ENCODE measurements around the gene CMTR1.
A peak's percentile ranks its signal among the peaks of the same experiment; 100 is the strongest.
"Not testable (repeated sequence)": the region's sequence is repeated elsewhere in the genome, so short reads cannot be mapped to it uniquely, and the experiment has no call there.

Gene CMTR1, protein sequence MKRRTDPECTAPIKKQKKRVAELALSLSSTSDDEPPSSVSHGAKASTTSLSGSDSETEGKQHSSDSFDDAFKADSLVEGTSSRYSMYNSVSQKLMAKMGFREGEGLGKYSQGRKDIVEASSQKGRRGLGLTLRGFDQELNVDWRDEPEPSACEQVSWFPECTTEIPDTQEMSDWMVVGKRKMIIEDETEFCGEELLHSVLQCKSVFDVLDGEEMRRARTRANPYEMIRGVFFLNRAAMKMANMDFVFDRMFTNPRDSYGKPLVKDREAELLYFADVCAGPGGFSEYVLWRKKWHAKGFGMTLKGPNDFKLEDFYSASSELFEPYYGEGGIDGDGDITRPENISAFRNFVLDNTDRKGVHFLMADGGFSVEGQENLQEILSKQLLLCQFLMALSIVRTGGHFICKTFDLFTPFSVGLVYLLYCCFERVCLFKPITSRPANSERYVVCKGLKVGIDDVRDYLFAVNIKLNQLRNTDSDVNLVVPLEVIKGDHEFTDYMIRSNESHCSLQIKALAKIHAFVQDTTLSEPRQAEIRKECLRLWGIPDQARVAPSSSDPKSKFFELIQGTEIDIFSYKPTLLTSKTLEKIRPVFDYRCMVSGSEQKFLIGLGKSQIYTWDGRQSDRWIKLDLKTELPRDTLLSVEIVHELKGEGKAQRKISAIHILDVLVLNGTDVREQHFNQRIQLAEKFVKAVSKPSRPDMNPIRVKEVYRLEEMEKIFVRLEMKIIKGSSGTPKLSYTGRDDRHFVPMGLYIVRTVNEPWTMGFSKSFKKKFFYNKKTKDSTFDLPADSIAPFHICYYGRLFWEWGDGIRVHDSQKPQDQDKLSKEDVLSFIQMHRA

DNA sequence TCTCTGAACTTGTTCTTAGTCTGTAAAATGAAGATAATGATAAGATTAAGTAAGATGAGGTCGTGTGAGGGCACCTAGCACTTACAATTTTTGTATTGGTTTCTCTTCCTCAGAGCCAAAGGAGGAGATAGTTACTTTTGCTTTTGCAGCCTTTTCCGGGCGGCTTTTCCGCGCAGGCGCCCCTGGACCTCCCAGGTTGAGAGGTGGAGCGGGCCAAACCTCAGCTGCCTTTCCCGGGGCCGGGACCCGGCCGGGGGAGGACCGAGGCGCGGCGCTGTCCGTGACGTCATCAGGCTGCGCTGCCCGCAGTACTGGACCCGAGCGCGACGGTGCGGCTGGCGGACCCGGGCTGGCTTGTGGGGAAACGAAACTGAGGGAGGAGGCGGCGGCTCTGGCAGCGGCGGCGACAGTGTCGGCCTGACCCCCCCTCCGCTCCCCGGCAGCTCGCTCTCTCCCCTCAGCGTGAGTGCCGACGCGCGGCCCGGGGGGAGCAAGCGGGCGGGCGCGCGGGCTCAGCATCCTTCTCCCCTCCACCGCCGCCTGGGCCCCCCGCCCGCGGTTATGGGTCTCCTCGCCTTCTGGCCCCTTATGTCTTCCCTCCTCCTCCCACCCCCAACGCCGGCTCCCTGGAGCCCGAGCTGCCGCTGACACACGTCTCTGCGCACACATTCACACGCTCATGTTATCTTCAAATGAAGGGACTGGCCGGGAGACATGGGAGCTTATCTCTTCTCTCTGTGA, at the start of gene CMTR1:
TSS of gene CMTR1 (plus strand) at position 306 of the 741 bp plus-strand sequence. CDS start 2,409 bp downstream, outside the sequence.
- peak; percentile 92 to 96 for DNase-seq (ENCODE audit: extremely low read depth in 1 of 2, low read depth in 1 of 2)

DNA sequence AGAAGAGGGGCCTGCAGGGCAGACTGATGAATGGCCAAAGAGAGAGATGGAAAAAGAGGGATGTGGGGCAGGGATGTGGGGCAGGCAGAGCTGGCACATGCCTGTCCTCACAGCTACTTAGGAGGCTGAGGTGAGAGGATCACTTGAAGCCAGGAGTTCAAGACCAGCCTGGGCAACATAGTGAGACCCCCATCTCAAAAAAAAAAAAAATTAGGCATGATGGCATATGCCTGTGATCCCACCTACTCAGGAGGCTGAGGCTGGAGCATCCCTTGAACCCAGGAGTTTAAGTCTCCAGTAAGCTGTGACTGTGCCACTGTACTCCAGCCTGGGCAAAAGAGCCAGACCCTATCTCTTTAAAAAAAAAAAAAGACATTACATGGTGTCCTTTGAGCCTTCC, 44.4 kb upstream of the CMTR1 start:
- DNase-seq (ENCODE audit: extremely low read depth in 1 of 2, low read depth in 1 of 2), result no peak

DNA sequence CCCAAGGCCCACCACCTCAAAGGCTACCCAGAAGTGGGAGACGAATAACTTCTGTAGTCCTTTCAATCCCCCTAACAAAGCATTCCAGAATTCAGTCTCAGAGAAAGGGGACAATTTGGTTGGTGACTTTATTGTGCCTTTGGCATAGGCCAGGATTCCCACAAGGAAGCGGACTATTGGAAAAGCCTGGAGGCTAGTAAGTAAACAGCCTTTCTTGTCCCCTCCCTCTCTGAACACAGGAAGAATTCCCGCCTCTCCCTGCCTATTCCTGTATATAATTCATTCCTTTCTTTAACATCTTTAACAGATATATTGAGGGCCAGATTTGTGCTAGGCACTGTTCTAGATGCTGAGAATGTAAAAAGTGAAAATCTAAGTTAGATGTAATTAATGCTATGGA, 43.2 kb upstream of the CMTR1 start:
- no peak for DNase-seq (ENCODE audit: extremely low read depth in 1 of 2, low read depth in 1 of 2)

DNA sequence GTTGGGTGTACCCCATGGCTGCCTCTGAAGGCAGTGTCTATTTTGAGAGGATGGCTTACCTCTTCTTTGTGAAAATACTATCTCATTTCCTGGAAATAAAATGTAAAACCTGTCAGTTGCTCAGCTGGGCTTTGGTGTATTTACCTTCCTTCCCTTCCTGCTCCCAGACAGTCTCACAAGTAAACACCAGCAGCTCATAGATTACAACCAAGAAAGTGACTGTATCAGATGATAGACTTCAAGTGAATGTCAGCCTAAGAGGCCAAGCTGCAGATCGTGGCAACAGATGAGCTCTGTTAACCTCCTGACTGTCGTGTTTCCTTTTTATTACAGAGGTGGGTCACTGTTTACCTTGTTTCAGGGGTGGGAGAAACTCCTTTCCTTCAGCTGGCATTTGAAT, 41.9 kb upstream of the CMTR1 start:
- no peak for DNase-seq (ENCODE audit: extremely low read depth in 1 of 2, low read depth in 1 of 2)

DNA sequence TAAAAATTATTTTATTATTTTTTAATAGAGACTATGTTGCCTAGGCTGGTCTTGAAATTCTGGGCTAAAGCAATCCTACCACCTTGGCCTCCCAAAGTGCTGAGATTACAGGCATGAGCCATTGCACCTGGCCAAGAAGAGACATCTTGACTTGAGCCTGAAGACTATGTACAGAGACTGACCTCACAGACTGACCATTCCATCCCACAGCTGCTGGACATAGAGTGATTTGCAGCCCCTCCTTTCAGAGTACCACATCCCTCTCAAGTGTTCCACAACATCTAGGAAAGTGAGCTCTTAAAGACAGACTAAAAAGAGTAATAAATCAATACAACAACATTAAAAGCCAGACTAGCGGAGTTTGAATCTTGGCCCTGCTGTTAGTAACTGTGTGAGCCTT, 40.2 kb upstream of the CMTR1 start:
- no peak for DNase-seq (ENCODE audit: extremely low read depth in 1 of 2, low read depth in 1 of 2)

DNA sequence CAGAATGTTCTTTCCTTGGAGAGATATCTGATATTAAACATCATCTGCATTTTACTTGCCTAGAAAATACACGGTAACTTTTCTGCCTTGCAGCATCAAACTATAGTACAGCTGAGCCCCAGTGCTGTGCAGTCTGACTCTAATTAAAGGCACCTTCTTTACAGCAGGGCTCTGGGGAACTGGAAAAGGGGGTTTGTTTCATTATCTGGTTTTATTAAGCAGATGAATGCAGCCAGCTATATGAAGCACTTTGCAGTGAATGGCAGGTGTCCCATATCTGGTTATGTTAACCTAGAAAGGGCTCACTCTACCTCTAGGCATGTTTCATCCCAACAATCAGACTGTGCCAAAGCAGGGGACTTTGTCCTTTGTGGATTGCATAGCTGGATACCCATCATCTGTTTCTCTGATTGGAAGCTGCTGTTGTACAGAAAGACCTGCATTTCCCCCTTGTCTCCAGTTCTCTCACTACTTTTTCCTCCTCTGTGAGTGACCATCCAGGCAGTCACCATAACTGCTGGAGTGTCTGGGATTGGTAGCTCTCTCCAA, 39.6 kb upstream of the CMTR1 start:
- DNase-seq (ENCODE audit: extremely low read depth in 1 of 2, low read depth in 1 of 2), result no peak

DNA sequence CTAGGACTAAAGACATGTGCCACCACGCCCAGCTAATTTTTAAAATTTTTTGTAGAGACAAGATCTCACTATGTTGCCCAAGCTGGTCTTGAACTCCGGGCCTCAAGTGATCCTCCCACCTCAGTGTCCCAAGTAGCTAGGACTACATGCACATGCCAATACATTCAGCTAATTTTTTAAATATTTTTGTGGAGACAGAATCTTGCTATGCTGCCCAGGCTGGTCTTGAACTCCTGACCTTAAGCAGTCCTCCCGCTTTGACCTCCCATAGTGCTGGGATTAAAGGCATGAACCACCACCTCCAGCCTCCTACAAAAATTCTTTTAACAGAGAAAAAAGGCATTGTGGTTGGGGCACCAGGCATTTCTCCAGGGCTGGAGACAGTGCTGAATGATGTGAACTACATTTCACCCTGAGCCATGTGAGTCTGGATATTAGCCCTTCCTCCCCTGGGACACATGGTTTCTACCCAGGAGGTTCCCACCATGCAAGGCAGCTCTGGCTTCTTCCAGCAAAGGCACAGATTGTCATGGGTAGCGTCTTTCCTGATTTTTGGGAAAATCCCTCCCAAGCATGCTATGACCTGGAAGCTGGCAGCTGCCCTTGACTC, 36.3 kb upstream of the CMTR1 start:
- no peak for DNase-seq (ENCODE audit: extremely low read depth in 1 of 2, low read depth in 1 of 2)

DNA sequence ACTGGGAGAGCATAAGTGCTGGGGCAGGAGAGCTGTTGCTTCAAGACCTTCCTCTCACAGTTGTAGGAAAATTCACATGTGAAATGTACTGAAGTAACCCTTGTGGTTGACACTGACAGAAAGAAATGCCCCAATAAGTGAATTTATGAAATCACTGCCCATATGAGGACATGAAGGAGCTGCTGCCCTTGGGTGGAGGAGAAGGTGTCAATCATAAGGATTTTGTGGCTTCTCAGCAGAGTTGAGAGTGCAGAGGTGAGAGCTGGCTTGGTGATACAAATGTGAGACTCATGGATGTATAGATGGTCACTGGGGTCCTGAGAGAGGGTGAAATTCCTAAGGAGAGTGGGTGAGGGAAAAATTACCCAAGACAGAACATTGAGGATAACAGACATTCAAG, 33.9 kb upstream of the CMTR1 start:
- DNase-seq (ENCODE audit: extremely low read depth in 1 of 2, low read depth in 1 of 2), result no peak

DNA sequence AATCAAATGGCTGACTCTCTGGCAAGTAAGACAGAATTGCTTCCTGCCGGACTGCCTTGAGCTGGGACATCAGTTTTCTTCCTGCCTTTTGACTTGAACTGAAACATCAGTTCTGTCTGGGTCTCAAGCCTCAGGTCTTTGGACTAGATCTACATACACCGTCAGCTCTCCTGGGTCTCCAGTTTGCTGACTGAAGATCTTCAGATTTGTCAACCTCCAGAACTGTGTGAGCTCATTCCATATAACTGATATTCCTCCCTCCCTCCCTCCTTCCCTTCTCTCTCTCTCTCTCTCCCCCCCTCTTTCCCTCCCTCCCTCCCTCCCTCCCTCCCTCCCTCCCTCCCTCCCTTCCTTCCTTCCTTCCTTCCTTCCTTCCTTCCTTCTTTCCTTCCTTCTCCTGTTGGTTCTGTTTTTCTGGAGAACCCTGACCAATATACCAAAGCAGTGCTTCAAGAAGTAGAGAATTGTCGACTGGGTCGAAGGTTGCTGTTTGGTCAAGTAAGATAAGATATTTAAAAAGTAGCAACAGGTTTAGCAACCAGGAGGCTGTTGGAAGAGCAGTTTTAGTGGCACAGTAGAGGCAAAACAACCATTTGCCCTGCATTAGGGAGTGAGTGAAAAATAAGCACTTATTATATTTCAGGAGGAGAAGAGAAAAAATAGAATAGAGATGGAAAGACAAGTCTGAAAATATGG, 33.1 kb upstream of the CMTR1 start:
- DNase-seq (ENCODE audit: extremely low read depth in 1 of 2, low read depth in 1 of 2), result no peak

DNA sequence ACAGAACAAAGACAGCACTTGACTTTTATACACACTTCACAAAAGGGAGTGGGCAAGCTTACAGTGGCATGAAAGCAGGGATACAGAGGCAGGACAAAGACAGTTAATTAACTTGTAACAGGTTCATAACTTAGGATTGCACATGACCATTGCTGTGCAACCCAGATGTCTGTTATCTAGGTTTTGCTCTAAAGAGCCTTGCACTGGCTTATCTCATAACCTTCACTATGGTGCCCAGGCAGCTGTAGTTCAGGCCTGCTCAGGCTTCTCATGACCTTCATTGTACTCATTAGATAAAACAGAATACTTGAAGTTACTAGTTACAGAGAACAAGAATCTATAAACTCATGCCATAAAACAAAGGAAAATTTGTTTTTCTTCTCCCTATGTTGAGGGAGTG, 31.4 kb upstream of the CMTR1 start:
- DNase-seq (ENCODE audit: extremely low read depth in 1 of 2, low read depth in 1 of 2), result not testable (repeated sequence)

DNA sequence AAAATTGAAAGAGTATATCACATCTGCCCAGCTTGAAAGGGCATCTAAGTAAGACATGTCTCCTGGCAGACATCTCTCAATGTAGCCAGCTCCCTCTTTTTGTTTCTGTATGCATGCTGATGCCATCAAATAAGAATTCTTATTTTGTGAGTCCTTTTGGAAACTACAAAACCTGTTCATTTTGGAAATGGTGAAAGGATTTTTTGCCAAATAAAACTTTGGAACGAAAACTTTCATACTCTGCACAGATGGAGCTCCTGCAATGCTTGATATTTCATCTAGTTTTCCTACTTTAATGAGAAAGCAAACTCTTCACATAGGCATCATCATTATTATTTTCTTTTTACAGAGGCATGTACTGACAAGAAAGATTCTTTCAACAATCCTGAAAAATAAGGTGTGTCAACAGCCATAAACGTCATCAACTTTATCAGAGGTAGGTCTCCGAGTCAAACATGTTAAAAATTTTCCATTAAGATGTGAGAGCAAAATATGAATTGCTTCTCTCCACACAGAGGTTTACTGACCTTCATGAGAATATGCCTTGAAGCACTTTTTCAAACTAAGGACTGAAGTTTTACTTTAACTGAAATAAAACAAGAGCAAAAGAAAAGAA, 26.2 kb upstream of the CMTR1 start:
- no peak for DNase-seq (ENCODE audit: extremely low read depth in 1 of 2, low read depth in 1 of 2)

DNA sequence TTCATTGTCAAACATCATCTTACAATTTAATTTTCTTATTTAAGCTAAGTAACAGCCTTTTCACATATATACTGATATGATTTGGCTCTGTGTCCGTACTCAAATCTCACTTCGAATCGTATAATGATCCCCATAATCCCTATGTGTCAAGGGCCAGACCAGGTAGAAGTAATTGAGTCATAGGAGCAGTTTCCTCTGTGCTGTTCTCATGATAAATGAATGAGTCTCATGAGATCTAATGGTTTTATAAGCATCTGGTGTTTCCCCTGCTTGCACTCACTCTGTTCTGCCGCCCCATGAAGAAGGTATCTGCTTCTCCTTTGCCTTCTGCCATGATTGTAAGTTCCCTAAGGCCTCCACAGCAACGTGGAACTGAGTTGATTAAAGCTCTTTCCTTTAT, 25.1 kb upstream of the CMTR1 start:
- DNase-seq (ENCODE audit: extremely low read depth in 1 of 2, low read depth in 1 of 2), result no peak

DNA sequence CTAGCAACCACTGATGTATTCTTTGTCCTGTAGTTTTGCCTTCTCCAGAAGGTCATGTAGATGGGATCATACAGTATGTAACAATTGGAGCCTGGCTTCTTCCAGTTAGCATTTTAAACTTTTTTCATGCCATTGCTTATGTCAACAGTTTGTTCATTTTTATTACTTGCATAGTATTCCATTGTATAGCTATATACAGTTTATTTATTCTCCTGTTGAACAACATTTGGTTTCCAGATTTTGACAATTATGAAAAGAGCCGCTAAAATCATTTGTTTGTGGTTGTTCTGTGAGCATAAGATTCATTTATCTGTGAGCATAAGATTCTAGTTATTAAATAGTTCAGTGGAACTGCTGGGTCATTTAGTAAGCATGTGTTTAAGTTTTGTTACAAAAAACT, 23.5 kb upstream of the CMTR1 start:
- no peak for DNase-seq (ENCODE audit: extremely low read depth in 1 of 2, low read depth in 1 of 2)

DNA sequence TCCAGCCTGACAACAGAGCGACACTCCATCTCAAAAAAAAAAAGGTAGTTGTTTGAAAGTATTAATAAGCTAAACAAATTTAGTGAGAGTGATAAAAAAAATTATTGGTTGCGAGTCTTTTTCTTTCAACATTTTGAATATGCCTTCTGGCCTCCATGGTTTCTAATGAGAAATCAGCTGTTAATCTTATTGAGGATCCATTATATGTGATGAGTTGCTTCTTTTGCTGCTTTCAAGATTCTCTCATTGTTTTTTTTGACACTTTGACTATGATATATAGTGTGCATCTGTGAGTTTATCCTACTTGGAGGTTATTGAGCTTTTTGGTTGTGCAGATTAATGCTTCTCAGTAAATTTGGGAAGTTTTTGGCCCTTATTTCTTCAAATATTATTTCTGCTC, 15.6 kb upstream of the CMTR1 start:
- no peak for DNase-seq (ENCODE audit: extremely low read depth in 1 of 2, low read depth in 1 of 2)

DNA sequence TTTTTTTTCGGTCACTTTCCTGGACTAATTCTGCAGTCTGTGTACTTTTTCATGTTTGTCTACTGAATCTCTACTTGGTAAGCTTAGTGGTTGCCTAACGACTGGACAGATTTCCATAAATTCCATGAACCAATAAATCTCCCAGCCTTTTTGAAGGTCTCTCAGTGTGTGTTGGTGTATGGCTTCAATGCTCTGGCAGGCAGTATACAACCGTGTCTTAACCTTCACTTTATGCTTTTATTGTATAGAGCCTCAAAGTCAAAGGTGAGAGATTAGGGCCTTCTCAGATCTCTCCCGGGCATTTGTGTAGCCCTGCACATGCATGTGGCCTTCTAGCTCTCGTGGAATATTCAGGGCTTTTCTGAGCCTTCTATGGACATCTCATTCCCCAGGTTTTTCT, 14.3 kb upstream of the CMTR1 start:
- no peak for DNase-seq (ENCODE audit: extremely low read depth in 1 of 2, low read depth in 1 of 2)

DNA sequence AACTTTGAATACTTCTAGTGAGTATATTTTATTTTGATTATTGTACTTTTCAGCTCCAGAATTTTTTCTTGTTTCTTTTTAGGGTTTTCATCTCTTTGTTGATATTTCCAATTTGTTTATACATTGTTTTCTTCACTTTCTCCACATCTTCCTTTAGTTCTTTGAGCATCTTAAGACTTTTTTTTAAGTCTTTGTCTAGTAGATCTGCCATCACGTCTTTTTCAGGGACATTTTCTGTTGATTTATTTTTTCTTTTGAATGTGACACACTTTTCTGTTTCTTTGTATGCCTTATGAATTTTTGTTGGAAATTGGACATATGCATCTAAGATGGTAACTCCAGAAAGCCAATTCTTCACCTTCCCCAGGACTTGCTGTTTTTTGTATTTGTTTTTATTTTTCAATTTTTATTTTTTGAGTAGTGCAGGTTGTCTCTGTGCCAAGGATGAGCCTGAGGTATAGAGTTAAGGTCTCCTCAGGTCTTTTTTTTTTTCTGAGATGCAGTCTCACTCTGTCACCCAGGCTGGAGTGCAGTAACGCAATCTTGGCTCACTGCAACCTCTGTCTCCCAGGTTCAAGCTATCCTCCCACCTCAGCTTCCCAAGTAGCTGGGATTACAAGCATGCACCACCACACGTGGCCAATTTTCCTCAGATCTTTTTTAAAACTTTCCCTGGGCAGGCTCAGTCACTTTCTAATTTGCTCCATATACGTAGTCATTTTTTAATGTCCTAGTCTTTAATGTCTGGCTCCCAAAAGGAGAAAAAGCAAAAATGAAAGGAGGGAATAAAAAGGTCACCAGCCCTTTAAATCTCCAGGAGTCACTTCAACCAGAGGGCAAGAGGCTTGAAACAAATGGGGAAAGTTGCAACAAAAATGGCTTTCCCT, 6.7 kb upstream of the CMTR1 start:
- no peak for DNase-seq (ENCODE audit: extremely low read depth in 1 of 2, low read depth in 1 of 2)

DNA sequence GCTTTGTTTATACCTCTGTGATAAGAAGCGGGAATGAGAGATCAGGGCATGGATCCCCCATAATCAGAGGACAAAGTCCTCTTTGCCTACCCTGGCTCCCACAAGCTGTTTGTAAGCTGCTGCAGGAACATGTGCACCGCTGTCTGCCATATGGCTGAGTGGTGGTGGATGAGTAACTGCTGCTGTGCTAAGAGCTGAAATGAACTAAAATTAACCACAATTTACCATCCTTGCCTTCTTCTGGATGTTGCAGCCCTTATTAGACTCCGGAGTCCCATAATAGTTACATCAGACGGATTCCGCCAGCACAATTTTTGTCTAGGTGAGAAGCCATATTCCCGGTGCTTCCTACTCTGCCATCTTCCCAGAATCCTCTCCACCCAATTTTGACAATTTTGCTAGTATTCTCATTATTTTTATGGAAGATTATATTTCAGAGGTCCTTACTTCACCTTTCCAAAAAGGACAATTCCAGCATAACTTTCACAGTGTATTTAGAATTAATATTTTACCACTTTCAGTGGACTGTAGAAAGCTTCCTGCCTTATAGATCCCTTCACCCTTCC, 6.0 kb upstream of the CMTR1 start:
- DNase-seq (ENCODE audit: extremely low read depth in 1 of 2, low read depth in 1 of 2), result no peak

DNA sequence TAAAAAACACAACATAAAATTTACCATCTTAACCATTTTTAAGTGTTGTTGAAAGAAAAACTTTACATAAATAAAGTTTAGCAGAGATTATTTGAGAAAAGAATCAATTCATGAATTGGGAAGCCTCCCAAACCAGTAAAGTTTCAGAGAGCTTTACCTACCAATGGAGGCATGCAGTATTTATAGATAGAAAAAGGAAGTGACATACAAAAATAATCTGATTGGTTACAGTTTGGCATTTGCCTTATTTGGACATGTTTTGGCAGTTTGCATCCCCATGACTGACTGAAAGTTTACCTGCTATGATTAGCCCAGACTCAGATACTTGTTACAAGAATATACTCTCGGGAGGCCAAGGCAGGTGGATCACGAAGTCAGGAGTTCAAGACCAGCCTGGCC, 3.7 kb upstream of the CMTR1 start:
- no peak for DNase-seq (ENCODE audit: extremely low read depth in 1 of 2, low read depth in 1 of 2)

DNA sequence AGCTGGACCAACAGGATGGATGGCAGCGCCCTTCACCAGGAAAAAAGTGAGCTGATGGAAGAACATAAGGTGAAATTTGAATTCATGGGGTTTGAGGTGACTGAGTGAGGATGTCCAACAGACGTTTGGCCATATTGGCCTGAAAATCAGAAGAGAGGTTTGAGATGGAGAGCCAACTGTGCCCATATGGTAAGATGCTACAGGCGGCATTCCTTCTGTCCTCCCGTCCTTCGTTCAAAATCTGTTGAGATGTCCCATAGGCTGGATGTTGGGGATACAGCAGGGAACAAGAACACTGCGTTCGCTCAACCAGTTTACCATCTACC, 468 bp upstream of the CMTR1 start:
- DNase-seq (ENCODE audit: extremely low read depth in 1 of 2, low read depth in 1 of 2), result no peak

Data from activated CD8-positive, alpha-beta memory T cell treated with anti-CD3 and anti-CD28 coated beads for 1 hour (primary cell).